SKM-1 treated with dmso at 0.1 percent for 144 hours (cell line): ENCODE data around the gene MYBBP1A.
"Not testable (repeated sequence)": the region's sequence is repeated elsewhere in the genome, so short reads cannot be mapped to it uniquely, and the experiment has no call there.

Source experiments
- DNase-seq: peaks from one replicate; lab custom pipeline; 2025; ENCODE audit not compliant: unreplicated experiment; lab: John Stamatoyannopoulos, UW

MYBBP1A gene, protein sequence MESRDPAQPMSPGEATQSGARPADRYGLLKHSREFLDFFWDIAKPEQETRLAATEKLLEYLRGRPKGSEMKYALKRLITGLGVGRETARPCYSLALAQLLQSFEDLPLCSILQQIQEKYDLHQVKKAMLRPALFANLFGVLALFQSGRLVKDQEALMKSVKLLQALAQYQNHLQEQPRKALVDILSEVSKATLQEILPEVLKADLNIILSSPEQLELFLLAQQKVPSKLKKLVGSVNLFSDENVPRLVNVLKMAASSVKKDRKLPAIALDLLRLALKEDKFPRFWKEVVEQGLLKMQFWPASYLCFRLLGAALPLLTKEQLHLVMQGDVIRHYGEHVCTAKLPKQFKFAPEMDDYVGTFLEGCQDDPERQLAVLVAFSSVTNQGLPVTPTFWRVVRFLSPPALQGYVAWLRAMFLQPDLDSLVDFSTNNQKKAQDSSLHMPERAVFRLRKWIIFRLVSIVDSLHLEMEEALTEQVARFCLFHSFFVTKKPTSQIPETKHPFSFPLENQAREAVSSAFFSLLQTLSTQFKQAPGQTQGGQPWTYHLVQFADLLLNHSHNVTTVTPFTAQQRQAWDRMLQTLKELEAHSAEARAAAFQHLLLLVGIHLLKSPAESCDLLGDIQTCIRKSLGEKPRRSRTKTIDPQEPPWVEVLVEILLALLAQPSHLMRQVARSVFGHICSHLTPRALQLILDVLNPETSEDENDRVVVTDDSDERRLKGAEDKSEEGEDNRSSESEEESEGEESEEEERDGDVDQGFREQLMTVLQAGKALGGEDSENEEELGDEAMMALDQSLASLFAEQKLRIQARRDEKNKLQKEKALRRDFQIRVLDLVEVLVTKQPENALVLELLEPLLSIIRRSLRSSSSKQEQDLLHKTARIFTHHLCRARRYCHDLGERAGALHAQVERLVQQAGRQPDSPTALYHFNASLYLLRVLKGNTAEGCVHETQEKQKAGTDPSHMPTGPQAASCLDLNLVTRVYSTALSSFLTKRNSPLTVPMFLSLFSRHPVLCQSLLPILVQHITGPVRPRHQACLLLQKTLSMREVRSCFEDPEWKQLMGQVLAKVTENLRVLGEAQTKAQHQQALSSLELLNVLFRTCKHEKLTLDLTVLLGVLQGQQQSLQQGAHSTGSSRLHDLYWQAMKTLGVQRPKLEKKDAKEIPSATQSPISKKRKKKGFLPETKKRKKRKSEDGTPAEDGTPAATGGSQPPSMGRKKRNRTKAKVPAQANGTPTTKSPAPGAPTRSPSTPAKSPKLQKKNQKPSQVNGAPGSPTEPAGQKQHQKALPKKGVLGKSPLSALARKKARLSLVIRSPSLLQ (N-terminal part only)

DNA sequence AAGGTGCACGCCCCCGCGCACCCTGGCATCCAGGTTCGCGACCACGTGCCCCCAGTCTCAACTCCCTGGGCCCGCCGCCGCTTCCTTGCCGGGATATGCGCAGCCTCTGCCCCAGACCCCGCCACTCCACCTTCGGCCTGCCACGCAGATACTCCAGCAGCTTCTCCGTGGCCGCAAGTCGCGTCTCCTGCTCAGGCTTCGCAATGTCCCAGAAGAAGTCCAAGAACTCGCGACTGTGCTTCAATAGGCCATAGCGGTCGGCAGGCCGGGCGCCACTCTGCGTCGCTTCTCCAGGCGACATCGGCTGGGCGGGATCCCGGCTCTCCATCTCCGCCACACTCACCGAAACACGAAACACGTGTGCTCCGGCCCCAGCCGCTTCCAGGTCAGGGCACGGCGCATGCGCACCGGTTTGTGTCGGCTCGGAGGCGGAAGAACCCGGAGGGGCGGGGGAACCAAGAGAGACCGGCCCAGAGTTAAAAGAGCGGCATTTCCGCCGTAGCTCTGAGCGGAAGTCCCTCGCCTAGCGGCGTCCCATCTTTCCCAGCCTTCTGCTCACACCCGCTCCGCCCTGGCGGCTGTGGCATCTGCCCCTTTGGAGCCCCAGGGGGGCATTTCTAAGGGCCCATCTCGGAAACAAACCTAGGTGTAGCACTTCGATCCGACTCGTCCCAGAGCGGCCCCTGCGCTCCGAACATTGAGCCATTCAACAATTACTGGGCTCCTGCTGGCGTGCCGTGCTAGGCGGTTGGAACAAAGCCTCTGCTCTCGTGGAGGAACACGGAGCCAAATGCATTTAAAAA, at the start of gene MYBBP1A:
MYBBP1A (minus strand) TSS at position 388 of the 803 bp plus-strand sequence; CDS start at position 328, 60 bp downstream.
- DNase-seq: peak; percentile 85

DNA sequence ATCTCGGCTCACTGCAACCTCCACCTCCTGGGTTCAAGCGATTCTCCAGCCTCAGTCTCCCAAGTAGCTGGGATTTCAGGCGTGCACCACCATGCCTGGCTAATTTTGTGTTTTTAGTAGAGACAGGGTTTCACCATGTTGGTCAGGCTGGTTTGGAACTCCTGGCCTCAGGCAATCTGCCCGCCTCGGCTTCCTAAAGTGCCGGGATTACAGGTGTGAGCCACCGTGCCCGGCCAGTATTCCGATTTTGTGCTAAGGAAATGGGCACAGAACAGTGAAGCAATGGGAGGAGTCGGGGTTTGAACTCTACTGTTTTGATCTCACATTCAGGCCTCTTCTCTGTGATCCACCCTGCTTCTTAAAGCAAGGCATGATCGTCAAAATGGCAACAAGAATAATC, 49.6 kb upstream of the MYBBP1A start:
- DNase-seq: not testable (repeated sequence)

GRCh38 chr17:4604111-4604644, 49.0 kb upstream of the MYBBP1A start:
- no peak for DNase-seq

- DNase-seq: no peak
Observed at GRCh38 chr17:4602041-4602440, 46.9 kb upstream of the MYBBP1A start.

DNA sequence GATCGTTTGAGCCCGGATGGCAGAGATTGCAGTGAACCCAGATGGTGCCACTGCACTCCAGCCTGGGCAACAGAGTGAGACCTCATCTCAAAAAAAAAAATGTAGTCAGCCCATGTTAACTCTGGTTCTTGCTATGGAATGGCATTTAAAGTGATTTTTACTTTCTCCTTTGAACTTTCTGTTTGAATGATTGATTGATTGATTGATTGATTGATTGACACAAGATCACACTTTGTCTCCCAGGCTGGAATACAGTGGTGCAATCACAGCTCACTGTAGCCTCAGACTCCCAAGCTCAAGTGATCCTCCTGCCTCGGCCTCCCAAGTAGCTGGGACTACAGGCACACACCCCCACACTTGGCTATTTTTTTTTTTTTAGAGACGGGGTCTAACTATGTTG, 46.1 kb upstream of the MYBBP1A start:
- no peak for DNase-seq

DNA sequence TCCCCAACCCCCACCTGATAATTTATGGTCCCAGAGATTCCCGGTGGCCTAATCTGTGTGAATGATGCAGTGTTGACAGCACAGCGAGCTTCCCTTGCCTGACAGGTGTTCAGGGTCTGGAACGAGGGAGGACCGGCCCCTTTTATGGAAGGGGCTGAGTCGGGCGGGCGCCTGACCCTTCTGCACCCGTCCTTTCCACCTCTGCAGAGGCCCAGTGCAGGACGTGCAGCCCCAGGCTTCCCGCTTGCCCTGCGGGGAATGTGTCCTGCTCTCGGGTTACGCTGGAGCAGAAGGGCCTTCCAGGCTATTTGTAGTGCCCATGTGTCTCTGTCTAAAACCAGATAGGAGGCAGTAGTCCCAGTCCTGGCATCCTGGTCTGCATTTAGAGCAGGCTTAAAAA, 45.4 kb upstream of the MYBBP1A start:
- DNase-seq: no peak

DNA sequence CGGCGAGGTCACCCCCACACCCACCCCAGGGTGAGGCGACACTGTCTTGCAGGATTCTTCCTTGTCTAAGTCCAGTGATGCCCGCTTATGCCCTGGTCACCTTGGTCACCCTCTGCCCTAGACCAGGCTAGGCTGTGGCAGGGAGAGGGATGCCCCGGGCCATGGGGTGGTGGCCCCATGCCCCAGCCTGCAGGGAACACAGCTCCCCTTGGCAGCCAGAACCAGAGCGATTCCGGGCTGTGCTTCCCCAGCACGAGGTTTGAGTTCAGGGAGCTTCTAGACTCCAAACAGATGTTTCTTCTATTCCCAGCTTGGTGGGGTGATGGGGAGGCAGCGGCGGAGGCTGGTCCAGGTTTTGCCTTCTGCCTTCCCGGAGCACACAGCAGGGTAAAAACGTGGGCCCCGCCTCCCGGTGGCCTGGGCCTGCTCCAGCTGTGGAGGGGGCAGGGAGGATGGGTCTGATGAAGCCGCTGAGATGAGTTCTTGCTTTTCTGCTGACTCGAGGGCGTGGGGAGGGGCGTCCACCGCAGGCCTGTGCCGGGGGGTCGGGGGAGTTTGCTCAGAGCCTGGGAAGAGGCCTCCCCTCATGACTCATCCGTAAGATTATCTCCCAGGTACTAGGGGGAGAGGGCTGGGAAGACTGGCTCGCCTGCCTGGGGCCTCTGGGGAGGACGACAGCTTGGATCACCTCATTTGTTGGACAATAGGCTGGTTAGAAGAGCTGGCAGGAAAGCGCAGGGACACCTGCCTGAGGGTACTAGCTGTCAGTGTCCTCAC, 44.5 kb upstream of the MYBBP1A start:
- no peak for DNase-seq

DNA sequence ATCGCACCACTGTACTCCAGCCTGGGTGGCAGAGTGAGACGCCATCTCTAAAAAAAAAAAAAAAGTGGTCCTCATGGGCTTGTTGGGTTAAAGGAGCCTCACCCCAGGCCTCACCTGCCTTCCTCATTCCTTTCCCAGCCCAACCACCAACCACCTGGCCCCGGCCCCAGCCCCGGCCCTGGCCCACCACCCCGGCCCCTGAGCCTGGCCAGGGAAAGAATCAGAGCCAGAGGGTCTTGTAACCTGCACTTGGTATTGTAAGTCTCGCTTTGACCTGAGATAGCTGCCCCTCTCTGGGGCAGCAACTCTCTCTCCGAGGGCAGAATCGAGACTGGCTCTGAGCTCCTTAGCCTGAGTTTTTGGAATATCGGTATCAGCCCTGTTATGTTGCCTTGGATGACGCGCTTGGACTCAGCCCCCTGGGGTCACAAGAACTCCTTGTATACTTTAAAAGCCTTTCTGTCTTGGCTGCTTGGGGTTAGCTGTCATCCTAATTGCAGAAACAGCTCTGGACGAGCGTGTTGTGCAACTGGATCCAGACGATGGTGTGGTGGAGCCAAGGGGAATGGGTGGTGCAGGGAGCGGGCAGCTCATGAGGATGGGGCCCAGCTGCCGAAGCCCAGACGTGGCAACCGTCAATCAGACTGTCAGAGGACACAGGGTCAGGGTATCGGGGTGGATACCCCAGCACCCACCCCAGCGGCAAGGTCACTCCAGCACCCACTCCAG, 43.8 kb upstream of the MYBBP1A start:
- DNase-seq: no peak

DNA sequence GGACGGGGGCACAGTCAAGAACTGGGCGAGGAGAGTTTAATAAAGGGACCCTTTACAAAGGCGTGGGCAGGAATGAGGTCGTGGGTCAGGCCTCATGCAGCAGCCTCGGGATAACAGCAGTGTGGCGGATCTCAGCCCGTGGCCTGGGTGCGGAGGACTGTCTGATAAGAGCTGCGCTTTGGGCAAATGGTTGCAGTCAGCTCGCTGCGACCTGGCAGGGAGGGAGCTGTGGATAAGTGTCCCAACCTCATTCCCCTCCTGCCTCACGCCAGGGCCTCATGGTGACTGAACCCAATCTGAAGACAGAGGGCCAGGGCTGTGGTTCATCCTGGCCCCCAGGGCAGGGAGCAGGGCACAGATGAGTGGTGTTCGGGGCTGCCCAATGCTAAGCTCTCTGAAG, 42.8 kb upstream of the MYBBP1A start:
- DNase-seq: no peak

DNA sequence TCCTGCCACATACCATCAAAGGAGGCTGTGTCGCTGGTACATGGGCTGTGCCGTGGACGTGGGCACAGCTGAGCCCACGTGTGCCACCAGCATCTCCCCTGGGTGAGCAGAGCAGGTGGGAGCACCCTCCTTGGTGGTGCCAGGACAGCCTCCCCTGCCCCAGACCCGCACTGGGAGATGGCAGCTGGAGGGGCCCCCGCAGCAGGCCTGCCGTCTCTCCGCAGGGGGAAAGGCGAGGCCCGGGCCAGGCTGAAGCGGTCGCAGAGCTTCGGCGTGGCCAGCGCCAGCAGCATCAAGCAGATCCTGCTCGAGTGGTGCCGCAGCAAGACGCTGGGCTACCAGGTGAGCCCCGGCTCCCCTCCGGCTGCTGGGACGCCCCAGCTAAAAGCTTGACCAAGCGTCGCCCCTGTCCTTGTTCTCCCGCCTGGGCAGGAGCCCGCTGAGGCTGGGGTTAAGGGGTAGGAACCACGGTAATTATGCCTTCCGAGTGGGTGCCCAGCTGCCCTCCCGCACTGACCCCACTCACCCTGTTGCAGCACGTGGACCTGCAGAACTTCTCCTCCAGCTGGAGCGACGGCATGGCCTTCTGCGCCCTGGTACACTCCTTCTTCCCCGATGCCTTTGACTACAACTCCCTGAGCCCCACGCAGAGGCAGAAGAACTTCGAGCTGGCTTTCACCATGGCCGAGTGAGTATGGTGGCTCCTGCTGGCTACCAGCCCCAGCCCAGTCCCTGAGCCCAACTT, 41.6 kb upstream of the MYBBP1A start:
- no peak for DNase-seq

DNA sequence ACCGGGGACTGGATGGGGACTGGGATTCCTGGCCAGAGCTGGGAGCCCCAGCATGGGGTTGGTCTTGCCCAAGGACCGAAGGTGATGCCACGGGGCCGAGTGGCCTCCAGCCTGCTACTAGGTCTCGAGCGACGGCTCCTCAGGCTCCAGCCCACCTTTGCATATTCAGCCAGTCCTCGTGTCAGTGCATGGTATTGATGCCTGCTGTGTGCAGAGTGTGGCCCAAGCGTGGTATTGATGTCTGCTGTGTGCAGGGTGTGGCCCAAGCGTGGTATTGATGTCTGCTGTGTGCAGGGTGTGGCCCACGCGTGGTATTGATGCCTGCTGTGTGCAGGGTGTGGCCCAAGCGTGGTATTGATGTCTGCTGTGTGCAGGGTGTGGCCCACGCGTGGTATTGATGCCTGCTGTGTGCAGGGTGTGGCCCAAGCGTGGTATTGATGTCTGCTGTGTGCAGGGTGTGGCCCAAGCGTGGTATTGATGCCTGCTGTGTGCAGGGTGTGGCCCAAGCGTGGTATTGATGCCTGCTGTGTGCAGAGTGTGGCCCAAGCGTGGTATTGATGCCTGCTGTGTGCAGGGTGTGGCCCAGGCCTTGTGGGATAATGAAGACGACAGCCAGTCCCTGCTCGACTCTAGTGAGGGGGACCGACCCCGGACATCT, 40.6 kb upstream of the MYBBP1A start:
- DNase-seq: not testable (repeated sequence)

- DNase-seq: no peak
Observed at GRCh38 chr17:4594931-4595684, 39.9 kb upstream of the MYBBP1A start.

DNA sequence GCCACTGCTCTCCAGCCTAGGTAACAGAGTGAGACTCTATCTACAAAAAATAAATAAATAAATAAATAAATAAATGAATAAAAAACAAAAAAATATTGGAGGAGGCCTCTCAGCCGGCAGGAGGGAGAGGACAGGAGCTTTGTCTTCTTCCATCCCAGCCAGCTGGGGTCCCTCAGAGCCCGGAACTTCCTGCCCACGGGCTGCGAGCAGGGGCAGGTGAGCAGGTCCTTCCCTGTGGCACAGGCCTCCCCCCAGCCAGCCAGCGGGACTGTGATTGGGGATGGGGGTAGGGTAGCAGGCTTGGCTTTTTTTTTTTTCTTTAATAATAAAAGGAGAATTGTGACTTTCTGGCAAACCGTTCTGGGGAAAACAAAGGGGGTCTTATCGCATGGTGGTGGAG, 39.2 kb upstream of the MYBBP1A start:
- no peak for DNase-seq

DNA sequence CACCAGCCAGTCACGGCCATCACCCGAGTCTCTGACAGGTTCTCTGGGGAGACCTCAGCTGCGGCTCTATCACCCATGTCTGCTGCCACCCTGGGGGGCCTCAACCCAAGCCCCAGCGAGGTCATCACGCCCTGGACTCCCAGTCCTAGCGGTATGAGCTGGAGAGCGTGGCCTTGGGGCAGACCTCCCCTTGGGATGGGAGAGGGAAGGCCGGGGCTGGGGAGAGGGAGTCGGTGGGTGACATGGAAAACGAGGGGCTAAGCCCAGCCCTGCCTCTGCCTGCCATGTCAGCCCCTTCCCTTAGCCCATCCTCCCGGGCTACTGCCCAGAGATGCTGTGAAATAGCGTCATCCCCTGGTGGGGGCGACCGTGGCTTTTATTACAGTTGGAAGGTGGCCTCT, 37.8 kb upstream of the MYBBP1A start:
- DNase-seq: no peak

GRCh38 chr17:4592240-4593005, 37.2 kb upstream of the MYBBP1A start:
- no peak for DNase-seq

GRCh38 chr17:4591529-4591928, 36.3 kb upstream of the MYBBP1A start:
- DNase-seq: no peak
